HG03025 (cell line): Measurements from ENCODE around the gene ETFB.

Source experiments
- ATAC-seq: cut with Tn5 transposase; IDR thresholded peaks from one replicate; pipeline ENCODE4 v1.9.1; 2021; ENCODE audit warnings: mild to moderate bottlenecking, moderate library complexity; ENCODE audit not compliant: unreplicated experiment, low FRiP score

ETFB gene

DNA sequence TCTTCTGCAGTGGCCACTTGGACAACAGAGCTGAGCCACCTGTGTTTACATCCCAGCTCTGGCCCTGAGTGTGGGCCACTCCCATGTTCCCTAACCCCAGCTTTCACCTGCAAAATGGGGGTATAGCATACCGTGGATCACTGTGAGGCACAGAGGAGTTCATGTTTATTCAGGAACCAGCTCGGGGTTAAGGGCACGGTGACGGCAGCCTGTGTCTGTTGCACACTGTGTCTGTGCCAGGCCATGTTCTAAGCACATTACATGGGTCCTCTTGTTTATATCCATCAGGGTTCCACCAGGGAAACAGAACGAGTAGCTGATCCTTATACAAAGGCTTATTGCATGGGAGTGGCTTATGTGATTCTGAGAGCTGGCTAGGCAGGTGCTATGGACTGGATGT, 68.8 kb downstream of the ETFB start:
- ATAC-seq, result no peak

DNA sequence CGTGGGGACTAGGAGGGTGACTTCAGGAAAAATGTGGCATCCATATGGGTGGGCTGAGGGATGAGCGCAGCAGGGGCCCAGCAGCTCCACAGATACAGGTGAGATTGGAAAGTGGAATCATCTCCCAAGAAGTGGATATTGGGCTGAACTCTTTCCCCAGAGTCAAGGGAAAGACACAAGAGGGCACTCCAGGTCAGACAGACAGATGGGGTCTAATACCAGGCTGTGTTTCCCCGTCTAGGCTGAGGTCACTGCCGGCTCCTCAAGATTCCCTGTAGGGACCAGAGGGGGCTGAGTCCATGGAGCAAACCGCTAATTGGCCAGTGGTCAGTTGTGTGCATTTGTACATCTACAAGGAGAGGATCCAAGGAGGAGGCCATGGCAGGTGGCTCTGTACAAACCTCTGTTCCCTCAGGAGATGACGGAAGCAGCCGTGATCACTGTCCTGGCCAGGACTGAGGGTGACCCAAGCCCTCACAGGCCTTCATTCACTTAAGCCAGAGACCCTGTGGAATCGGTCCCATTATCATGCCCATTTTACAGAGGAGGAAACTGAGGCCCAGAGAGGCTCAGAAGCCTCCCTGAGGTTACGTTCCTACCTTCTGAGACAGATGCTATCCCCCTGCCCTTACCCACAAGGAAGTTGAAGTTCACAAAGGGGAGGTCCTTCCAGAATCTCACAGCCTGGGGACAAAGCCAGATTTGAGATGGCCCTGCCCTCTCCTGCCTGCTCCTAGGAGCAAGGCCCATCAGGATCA, 69.7 kb downstream of the ETFB start:
- ATAC-seq, result no peak

DNA sequence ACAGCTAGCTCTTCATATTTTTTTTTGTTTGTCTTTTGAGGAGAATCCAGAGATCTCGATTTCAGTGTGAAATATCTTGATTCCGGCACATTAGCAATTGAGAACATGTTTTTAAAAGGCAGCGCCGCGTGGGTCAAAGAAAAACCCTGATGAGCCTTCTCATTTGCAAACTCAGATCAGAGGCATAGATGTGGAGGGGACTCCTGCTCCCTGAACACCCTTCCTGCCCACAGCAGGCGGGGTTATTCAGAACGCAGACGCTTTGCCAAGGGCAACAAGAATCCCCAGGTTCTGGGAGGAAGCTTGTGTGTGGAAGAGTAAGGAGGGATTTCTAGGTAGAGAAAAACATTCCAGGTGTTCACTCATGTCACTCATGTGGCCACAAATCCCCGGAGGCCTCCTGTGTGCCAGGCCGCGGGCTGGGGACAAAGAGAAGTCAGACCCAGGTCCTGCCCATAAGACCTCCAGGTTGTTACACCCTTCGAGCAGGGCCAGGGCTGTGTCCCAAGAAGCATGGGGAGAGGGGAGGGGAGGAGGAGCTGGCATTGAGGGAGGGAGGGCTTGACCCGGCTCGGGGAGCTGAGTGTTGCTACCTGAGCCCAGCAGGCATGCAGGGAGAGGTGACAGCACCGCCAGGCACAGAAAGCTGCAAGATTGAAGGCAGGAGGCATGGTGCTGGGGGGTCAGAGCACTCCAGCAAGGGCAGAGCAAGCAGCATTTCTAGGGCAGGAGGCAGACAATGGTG, 70.6 kb downstream of the ETFB start:
- ATAC-seq, result no peak
